BJ (cell line): Measurements from ENCODE around the gene NCAPD3. TPM values are rescaled to one million over a fixed set of nuclear protein-coding genes. Genes with fewer than 3 reads are reported as not detected.

Experiments used
- CTCF ChIA-PET: fragments of 350-600 bp; formaldehyde crosslinking; extraction: SDS; loops from one replicate; lab custom pipeline; 2021; ENCODE audit warnings: antibody characterized with exemption, inconsistent platforms; lab: Yijun Ruan, JAX
- POLR2A ChIA-PET: fragments of 300-600 bp; sonication (Branson Sonifier 250); formaldehyde crosslinking; extraction: SDS; loops from one replicate; lab custom pipeline; 2021; ENCODE audit warnings: antibody characterized with exemption; lab: Charles Lee
- DNase-seq: peaks from one replicate; pipeline ENCODE4 v3.0.0-alpha.2; 2011; ENCODE audit warnings: low read depth
- H3K27me3 ChIP-seq: 2 replicates; pipeline ENCODE4 v1.6.0; 2011; ENCODE audit warnings: low read length; ENCODE audit not compliant: control insufficient read depth, insufficient read depth
- H3K36me3 ChIP-seq: 2 replicates; pipeline ENCODE4 v1.5.1; 2011; ENCODE audit warnings: low read length; ENCODE audit not compliant: control insufficient read depth, insufficient read depth
- H3K4me3 ChIP-seq: 2 replicates; pipeline ENCODE4 v1.5.1; 2011; ENCODE audit warnings: low read depth, mild to moderate bottlenecking, control low read depth, low read length
- CTCF ChIP-seq: IDR thresholded peaks from 2 replicates; pipeline ENCODE4 v1.5.1; 2011; ENCODE audit warnings: low read depth, mild to moderate bottlenecking, control low read depth, inconsistent platforms, low read length, moderate library complexity; ENCODE audit not compliant: insufficient read depth
- polyA plus RNA-seq: library from polyadenylated mRNA; depleted of rRNA; stranded (reverse); fragments of >200 nt; gene quantifications from 2 replicates; pipeline ENCODE4 v1.2.3, GENCODE V29; 2011; rRNA removed

NCAPD3 gene
- polyA plus RNA-seq, 1 experiment = 18.1 TPM

- Histone ChIP-seq H3K36me3 (no peaks in the 10 kb centered on the region), H3K27me3 (no peaks in the 10 kb centered on the region), H3K4me3 (no peak overlapping the region)
- no peak for TF ChIP-seq CTCF
- POLR2A ChIA-PET = no interaction called here
- CTCF ChIA-PET = no interaction called here
- DNase-seq = no peak
Observed at GRCh38 chr11:134110252-134110815, 113.4 kb downstream of the NCAPD3 start.

Other genes with a start within 250 kb of the NCAPD3 start
- gene JAM3, start 154.9 kb downstream of the NCAPD3 start, polyA plus RNA-seq = 41.2 and 42.3 TPM in 2 replicates
- gene VPS26B, start 704 bp upstream of the NCAPD3 start, polyA plus RNA-seq = 44.6 and 48.8 TPM in 2 replicates
- 38.2 and 57.4 TPM in 2 replicates for gene THYN1, start 29.4 kb upstream of the NCAPD3 start, polyA plus RNA-seq
- gene ACAD8, start 29.6 kb upstream of the NCAPD3 start, polyA plus RNA-seq = 17.4 and 19.4 TPM in 2 replicates
- gene GLB1L3, start 52.4 kb upstream of the NCAPD3 start, polyA plus RNA-seq = not detected in 2 replicates
- 0.10 and 0.18 TPM in 2 replicates for gene GLB1L2, start 108.0 kb upstream of the NCAPD3 start, polyA plus RNA-seq
- not detected in 2 replicates for gene B3GAT1, start 188.3 kb upstream of the NCAPD3 start, polyA plus RNA-seq